BJ (cell line): ENCODE results near the gene MDH1B. TPM values are rescaled to one million over a fixed set of nuclear protein-coding genes. Genes with fewer than 3 reads are reported as not detected.

ENCODE experiments used
- CTCF ChIA-PET: fragments of 350-600 bp; formaldehyde crosslinking; extraction: SDS; loops from one replicate; lab custom pipeline; 2021; ENCODE audit warnings: antibody characterized with exemption, inconsistent platforms; lab: Yijun Ruan, JAX
- POLR2A ChIA-PET: fragments of 300-600 bp; sonication (Branson Sonifier 250); formaldehyde crosslinking; extraction: SDS; loops from one replicate; lab custom pipeline; 2021; ENCODE audit warnings: antibody characterized with exemption; lab: Charles Lee
- DNase-seq: peaks from one replicate; pipeline ENCODE4 v3.0.0-alpha.2; 2011; ENCODE audit warnings: low read depth
- H3K27me3 ChIP-seq: 2 replicates; pipeline ENCODE4 v1.6.0; 2011; ENCODE audit warnings: low read length; ENCODE audit not compliant: control insufficient read depth, insufficient read depth
- H3K36me3 ChIP-seq: 2 replicates; pipeline ENCODE4 v1.5.1; 2011; ENCODE audit warnings: low read length; ENCODE audit not compliant: control insufficient read depth, insufficient read depth
- H3K4me3 ChIP-seq: 2 replicates; pipeline ENCODE4 v1.5.1; 2011; ENCODE audit warnings: low read depth, mild to moderate bottlenecking, control low read depth, low read length
- polyA plus RNA-seq: library from polyadenylated mRNA; depleted of rRNA; stranded (reverse); fragments of >200 nt; gene quantifications from 2 replicates; pipeline ENCODE4 v1.2.3, GENCODE V29; 2011
- TF ChIP-seq, protein P1 (sequence below): IDR thresholded peaks from 2 replicates; pipeline ENCODE4 v1.5.1; 2011; ENCODE audit warnings: low read depth, mild to moderate bottlenecking, control low read depth, inconsistent platforms, low read length, moderate library complexity; ENCODE audit not compliant: insufficient read depth

The MDH1B gene
- polyA plus RNA-seq, 1 experiment, result 0.39 TPM

DNA sequence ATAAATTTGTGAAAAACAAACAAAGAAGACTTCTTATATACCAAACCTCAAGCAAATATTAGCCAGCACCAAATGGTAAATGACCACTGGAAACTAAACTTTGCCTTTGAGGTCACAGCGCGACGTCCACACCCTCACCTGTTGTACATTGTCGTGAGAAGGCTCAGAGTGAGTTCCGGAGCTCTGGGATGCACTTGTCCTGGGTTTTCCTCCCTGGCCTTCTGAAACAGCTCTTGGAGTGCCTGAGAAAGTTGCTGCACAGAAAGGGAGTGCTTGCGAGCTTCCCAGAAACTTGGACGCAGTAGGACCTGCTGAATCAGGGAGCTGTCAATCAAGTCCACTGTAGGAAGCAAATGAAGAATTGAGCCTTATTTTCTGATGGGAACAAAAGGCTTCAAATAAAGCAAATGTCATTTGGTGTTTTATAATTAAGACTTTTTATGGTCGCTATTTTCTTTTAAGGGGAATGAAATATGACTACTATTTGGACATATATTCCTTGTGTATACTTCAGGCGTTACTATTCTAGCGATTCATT lies 57.9 kb downstream of the MDH1B start:
- TF ChIP-seq, protein P1, sequence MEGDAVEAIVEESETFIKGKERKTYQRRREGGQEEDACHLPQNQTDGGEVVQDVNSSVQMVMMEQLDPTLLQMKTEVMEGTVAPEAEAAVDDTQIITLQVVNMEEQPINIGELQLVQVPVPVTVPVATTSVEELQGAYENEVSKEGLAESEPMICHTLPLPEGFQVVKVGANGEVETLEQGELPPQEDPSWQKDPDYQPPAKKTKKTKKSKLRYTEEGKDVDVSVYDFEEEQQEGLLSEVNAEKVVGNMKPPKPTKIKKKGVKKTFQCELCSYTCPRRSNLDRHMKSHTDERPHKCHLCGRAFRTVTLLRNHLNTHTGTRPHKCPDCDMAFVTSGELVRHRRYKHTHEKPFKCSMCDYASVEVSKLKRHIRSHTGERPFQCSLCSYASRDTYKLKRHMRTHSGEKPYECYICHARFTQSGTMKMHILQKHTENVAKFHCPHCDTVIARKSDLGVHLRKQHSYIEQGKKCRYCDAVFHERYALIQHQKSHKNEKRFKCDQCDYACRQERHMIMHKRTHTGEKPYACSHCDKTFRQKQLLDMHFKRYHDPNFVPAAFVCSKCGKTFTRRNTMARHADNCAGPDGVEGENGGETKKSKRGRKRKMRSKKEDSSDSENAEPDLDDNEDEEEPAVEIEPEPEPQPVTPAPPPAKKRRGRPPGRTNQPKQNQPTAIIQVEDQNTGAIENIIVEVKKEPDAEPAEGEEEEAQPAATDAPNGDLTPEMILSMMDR, result no peak
- CTCF ChIA-PET, result interaction anchor here (1.2 kb wide), 1 partner anchor 8 kb away, joined by 6 read pairs; no protein-coding TSS in a partner anchor
- DNase-seq, result no peak

DNA sequence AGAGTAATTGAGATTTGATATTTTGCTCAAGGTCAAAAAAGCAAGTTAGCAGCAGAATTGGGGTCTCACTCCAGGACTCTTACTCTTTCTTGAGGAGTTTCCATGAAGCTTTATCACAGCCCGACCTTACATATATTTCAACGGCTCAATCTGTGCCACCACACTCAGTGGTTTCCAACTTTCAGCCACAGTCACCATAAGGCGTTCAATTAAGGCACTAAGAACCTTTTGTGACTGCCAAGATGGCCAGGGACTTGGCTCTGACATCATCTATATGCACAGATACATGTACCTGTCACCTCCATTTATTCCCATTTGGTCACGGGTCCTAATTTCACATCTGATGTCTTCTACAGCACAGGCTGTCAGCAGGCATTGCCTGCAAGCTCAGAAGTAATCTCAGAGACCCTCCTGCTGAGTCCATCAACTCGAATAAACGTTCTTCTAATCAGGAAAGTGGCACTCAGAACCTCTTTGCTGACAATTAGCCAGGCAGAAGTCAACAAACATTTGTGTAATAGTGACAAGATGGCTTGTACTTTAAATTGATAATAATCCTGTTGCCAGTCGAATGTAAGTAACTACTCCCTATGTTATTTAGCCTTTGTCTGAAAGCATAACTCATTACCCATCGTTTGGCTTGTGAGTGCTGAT lies 63.0 kb downstream of the MDH1B start:
- H3K4me3 ChIP-seq, result no peak overlapping the region
- H3K27me3 ChIP-seq, result no peaks in the 10 kb centered on the region
- CTCF ChIA-PET, result interaction anchor here (0.6 kb wide), 1 partner anchor 81 kb away, joined by 3 read pairs; no protein-coding TSS in a partner anchor
- TF ChIP-seq, protein P1, result no peak
- no peak for DNase-seq
- no peaks in the 10 kb centered on the region for H3K36me3 ChIP-seq
- POLR2A ChIA-PET, result no interaction called here

More for the DNA sequence above, 57.9 kb downstream of the MDH1B start:
- Histone ChIP-seq H3K27me3 (no peaks in the 10 kb centered on the region), H3K36me3 (no peaks in the 10 kb centered on the region), H3K4me3 (no peak overlapping the region)
- POLR2A ChIA-PET, result no interaction called here

DNA sequence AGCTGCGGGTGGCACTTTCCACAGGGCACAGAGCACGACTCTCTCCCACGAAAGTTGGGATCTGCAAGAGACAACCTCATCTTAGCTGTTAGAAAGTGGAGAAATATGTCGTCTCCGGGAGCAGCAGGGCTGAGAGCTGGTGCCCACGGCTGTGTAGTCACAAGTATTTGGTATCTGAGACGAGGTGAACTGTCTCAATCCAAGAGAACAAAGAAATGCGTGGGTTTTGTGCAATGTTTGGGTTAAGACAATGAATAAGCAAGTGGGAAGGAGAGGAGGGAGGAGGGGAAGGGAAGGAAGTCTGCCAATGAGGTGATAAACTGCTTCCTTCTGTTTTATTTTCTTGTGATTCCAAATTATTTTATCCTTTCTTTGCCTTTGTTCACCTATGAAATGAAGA lies 65.0 kb downstream of the MDH1B start:
- ChIA-PET CTCF (interaction anchor here (1.6 kb wide), 1 partner anchor 8 kb away, joined by 6 read pairs; no protein-coding TSS in a partner anchor), POLR2A (no interaction called here)
- H3K36me3 ChIP-seq, result no peaks in the 10 kb centered on the region
- TF ChIP-seq, protein P1, result no peak
- H3K4me3 ChIP-seq, result no peak overlapping the region
- no peak for DNase-seq
- peaks cover 2% of the 10 kb centered on the region; the same call in 1 of the 2 replicates for H3K27me3 ChIP-seq

DNA sequence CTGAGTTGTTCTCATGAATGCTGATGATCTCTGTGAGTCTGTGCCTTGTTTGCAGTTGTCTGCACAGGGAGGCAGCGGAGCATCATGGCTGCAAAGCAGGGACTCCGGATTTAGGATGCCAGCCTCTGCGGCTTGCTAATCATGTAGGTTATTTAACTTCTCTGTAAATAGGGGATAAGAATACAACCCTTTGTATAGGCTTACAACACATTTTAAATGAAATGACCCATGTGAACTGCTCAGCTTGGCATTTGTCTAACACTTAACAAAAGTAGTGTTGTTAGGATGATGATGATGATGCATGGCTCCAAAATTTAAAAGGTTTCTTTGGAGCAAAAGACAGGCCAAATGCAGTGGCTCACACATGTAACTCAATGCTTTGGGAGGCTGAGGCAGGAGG lies 66.3 kb downstream of the MDH1B start:
- no peaks in the 10 kb centered on the region for H3K36me3 ChIP-seq
- H3K4me3 ChIP-seq, result no peak overlapping the region
- DNase-seq, result no peak
- POLR2A ChIA-PET, result no interaction called here
- peaks cover 2% of the 10 kb centered on the region; the same call in 1 of the 2 replicates for H3K27me3 ChIP-seq
- CTCF ChIA-PET, result interaction anchor here (1.6 kb wide), 1 partner anchor 9 kb away, joined by 6 read pairs; no protein-coding TSS in a partner anchor
- TF ChIP-seq, protein P1, result no peak

DNA sequence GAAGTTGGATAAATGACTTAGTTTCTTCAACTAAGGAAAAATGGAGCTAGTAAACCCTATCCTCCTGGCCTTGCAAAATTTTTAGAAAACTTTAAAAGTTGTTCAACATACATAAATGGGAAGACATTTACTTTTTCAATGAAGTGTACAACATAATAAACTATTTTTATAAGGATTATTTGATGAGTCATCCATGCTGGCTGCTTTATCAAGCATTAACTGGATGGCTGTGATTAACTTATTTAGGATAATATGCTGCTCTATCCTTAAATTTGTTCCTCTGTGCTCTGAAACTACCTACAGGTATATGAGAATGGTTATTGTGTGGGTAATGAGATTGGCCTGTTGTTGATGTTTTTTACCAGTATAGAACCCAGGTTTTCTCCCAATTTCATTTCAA lies 68.2 kb downstream of the MDH1B start:
- Histone ChIP-seq H3K36me3 (no peaks in the 10 kb centered on the region), H3K4me3 (no peak overlapping the region), H3K27me3 (peaks cover 2% of the 10 kb centered on the region; the same call in 1 of the 2 replicates)
- TF ChIP-seq, protein P1, result no peak
- no peak for DNase-seq
- ChIA-PET CTCF (interaction anchor here (1.4 to 2.5 kb wide), 2 partner anchors 142 to 776 kb away, joined by 3 to 12 read pairs; no protein-coding TSS in a partner anchor), POLR2A (no interaction called here)
